Stimulated activated CD8-positive, alpha-beta memory T cell treated with anti-CD3 and anti-CD28 coated beads, Interleukin-12 subunit alpha, Interleukin-12 subunit beta, amount 100 ng/mL, for 1 hour (primary cell): ENCODE measurements around the gene GATA5.

Experiments
- DNase-seq: peaks from one replicate; pipeline ENCODE4 v3.0.0-alpha.2; 2020; ENCODE audit warnings: low read depth

Gene GATA5

DNA sequence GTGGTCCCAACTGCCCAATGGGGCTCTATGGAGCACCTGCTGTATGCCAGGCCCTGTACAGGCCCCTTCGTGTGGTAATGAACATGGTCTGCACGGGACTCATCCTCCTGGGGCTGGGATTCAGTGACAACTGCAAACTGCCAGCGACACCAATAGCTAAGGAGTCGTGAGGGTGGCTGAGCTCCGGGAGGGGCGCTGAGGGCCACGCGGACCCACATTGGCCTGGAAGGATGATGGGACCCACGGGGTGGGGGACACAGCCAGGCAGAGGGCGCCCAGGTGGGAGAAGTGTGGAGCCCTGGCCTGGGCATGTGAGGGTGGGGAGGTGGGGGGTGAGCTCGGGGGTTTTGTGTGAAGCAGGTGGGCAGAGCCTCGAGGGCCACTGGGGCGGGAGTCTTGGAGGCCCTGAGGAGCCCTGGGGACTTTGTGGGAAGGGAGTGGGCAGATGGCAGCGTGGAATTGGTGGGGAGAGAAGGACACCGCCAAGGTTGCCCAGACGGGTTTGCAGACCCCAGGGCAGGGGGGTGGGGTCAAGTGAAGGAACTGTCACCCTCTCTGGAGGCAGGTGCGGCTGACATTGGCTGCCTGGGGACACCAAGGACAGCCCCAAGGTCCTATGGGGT, 22.5 kb downstream of the GATA5 start:
- DNase-seq = no peak

DNA sequence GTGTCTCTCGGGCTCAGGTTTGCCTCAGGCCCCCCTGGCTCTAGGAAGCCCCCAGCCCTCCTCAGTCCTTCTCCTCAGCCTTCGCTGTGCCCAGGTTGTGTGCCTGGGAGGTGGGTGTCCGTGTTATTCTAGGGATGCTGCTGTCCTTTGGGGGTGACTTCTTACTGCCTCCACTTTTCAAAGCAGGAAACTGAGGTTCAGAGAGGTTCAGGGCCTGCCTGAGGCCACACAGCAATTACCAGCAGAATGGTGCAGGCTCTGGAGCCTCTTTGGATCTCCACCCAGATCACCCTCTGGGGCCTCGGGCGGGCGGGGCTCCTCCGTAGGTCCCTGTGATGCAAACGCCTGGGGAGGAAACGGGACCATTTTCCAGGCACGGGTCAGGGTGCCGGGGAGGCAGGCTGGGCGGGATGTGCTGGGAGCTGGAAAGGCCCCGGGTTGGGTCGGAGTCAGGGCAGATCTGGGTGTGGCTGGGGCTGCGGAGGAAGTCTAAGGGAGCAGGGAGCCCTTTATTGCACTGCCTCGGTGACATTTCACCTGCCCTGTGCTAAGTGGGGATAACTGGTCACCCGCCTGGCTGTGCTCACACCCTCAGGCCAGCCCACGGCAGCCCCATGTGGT, 23.2 kb downstream of the GATA5 start:
- no peak for DNase-seq

DNA sequence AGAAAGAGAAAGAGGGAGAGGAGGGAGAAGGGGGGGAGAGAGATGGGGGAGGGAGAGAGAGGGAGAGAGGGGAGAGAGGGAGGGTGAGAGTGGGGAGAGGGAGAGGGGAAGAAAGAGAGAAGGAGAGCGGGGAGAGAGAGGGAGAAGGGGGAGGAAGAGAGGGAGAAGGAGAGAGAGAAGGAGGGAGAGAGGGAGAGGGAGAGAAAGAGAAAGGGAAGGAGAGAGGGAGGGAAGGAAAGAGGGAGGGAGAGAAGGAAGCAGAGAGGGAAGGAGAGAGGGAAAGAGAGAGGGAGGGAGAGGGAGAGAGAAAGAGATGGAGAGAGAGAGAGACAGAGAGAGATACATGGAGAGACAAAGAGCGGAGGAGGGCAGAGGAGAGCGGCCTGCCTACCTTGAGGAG, 23.8 kb downstream of the GATA5 start:
- no peak for DNase-seq

DNA sequence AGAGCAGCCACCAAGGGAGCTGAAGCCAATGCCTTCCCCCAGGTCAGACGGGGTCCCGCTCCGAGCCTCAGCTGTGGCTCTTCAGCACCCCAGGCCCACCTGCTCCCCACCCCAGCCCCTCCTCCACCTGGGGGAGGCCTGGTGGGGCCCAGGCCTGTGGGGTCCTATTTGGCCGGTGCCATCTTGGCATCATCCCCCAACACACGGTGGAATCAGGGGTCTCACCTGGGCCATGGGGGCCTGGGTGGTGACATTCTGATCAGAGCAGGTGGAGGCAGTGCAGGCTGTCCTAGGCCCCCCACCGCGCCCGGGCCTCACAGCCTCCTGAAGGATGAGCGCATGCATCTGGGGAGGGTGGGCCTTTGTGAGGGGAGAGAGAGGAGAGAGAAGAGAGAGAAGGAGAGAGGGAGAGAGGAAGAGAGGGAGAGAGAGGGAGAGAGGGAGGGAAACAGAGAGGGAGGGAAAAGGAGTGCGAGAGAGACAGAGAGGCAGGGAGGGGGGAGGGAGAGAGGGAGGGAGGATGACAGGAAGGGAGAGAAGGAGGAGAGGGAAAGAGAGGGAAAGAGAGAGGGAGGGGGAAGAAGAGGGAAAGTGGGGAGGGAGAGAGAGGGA, 24.5 kb downstream of the GATA5 start:
- no peak for DNase-seq

DNA sequence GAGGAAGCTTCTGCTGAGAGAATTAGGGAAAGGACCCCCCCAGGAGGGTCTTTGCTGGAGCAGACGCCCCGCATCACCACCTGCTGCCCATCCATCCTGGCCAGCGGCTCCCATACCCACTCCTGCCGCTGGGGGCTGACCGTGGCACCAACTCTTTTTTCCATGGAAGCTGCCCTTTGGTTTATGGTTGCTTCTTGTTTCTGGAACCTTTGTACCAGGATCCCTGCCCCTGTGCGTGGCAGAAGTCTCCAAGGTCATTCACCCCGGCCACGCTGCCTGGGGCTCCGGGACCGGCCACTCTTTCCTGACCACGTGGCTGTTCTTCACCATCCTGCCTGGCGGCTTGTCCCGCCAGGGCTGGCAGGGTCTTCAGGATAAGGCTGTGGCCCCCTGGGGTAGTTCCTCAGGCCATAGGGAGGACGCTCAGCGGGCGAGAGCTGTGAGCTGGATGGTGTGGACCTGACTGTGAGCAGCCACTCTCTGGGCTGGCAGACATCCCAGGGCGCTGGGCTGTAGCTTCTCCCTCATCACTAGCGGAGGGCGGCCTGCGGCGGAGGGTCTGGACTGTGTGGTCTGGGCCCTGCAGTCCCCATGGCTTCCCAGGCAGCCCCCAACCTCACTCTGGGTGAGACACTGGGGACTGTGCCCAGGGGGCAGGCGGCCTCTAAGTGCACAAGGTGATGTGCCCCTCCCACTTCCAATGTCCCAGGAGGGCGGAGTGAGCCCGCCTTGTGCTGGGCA, 25.7 kb downstream of the GATA5 start:
- no peak for DNase-seq

DNA sequence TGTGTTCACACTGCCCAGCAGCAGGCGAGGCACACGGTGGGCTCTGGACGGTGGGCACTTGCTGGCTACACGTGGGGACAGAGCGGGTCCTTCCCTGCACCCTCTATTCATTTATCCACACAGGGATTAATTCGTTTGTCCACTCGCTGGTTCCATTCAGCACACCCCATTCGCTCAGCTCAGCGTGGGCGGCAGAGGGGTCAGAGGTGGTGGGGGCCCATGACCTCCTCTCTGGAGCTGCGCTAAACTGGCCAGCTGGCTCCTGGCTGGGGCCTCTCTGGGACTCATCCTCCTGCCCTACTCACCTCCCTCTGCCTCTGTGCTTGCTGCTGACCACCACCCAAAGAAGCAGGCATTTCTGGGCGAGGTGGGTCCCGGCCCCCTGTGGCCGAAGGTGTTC, 27.0 kb downstream of the GATA5 start:
- no peak for DNase-seq

DNA sequence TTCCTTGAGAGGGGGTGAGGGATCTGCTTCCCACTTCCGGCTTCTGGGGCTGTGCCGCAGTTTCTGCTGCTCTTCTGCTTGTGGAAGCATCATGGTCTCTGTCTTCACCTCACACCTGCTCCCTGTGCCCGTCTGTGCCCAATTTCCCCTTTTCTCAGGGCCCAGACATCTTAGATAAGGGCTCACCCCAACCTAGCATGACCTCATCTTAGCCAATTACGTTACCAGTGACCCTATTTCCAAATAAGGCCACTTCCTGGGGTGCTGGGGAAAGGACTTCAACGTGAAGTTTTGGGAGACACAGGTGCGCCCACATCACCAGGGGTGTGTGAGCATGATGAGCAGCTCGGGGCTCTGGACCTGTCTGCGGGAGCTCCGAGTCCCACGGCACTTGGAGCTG, 27.8 kb downstream of the GATA5 start:
- DNase-seq = no peak

DNA sequence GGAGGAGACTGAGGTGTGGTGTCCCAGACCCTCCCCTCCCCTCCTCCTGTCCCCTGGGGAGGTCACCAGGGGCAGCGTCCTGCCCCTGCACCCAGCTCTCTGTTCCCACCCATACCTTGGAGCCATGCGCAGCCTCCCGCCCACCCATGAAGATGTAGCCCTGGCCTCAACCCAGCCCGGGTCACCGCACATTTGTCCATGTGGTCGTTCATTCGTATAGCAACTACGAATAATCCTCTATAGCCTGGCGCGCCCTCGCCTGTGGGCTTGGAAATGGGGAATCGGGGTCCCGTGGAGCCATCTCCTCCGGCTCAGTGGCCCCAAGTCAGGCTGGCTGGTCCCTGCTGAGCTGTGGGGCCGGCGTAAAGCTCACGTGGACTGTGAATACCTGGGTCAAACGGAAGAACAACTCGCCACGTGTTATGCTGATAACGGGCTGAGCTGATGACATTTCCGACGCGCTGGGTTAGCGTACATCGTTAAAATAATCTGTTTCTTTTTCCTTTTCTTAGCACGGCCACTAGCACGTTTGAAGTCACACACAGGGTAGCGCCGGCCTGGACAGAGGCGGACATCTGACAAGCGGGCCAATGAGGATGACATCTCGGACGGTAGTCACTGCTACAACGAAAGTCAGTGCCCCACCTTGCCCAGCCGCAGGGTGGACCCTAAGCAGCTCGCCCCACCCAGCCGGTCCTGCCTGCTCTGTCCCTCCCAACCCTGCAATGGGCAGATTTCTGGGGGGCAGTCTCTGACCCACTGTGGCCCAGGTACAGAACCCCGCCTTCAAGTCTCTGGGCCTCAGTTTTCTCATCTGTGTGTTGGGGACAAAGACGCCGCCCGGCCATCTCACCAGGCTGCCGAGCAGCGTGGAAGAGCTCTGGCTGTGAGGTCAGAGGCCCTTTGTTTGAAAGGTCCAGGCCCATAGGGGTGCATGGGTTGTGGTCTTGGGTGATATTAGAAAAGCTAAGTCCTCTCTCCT, 28.6 kb downstream of the GATA5 start:
- DNase-seq = no peak

DNA sequence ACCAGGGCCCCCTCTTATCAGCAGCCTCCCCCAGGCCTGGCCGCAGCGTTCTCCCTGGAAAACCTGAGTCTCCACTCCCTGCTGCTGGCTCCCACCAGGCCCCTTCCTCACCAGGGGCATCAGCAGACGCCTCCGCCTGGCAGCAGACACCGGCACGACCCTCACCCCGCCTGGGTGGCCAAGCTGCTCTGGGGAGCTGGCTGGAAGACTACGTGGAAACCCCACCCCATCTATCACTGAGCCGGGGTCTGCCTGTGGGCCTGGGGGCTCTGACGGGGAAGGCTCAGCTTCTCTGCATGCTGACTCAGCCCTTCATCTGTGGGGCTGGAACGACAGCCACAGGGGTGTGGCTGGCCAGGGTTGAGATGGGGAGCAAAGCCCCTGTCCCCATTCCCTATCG, 29.3 kb downstream of the GATA5 start:
- no peak for DNase-seq

DNA sequence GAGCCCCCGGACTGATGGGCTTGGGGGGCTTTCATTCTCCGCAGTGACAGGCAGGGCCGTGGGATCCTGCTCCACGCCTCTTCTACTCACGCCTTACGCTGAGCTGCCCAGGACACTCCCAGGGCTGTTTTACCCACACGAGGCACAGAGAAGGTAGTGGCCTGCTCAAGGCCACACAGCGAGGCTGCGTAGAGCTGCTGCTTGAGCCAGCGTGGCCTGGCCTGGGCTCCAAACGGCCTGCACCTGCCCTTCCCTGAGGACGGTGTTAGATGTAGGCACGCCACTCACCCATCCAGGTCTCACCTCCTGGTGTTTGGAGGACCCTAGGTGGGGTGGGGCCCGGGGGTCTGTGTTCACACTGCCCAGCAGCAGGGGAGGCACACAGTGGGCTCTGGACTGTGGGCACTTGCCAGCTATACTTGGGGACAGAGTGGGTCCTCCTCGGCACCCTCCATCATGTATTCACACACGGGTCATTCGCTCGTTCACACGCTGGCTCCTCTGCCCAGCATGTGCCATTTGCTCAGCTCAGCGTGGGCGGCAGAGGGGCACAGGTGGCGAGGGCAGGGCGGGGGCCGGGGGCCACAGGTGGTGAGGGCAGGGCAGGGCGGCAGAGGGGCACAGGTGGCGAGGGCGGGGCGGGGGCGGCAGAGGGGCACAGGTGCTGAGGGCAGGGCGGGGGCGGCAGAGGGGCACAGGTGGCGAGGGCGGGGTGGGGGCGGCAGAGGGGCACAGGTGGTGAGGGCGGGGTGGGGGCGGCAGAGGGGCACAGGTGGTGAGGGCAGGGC, 30.0 kb downstream of the GATA5 start:
- DNase-seq = no peak

DNA sequence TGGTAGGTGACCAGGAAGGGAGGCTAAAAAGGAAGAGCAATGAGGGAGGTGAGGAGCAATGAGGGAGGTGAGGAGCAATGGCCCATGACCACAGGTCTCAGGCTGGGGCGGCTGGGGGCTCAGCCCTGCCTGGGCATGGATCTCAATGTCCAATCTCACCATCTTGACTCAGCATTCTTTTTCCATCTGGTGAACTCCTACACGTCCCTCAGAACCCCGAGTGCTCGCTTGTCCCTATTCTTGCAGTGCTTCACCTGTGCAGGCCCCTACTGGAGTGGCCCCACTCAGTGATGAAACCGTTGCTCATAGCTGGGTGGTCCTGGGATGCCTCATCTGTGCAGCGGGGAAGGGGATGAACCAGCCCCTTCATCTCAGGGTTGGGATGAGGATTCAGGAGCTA, 31.5 kb downstream of the GATA5 start:
- no peak for DNase-seq

DNA sequence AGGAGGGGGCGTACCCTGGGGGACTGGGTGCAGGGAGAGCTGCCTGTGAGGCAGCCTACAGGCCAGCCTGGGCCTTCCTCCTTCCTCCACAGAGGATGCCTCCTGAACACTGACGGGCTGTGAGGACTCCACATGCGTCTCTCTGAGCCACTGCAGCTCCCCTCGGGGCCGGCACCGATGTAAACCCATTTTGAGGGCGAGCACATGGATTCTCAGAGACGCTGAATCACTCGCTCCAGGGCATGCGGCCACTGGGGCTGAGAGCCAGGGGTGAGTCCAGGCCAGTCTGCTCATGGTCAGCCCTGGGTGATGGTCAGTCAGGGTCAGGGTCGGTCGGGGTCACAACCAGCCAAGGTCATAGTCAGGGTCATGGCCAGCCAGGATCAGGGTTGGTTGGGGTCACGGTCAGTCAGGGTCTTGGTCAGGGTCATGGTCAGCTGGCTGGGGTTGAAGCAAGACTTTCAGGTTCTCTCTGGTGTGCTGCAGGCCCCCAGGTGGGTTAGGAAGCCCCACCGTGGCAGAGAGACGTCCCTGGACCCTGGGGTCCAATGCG, 33.7 kb downstream of the GATA5 start:
- DNase-seq = no peak

DNA sequence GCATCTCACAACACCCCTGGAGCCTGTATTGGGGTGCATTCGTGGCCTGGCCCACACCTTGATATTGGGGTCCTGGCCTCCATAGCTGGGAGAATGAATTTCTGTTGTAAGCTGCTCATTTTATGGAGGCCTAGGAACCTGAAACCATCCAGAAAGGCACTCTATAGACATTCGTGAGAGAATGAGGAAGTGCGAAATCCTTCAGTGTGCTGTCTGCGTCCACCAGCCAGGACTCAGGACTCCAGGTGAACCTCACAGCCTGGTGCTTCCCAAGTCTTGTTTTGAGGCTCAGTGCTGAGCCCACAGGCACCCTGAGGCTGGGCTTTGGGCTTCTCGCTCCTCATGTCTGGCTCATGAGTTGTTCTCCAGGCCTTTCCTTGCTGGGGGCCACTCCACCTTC, 36.6 kb downstream of the GATA5 start:
- DNase-seq = no peak

DNA sequence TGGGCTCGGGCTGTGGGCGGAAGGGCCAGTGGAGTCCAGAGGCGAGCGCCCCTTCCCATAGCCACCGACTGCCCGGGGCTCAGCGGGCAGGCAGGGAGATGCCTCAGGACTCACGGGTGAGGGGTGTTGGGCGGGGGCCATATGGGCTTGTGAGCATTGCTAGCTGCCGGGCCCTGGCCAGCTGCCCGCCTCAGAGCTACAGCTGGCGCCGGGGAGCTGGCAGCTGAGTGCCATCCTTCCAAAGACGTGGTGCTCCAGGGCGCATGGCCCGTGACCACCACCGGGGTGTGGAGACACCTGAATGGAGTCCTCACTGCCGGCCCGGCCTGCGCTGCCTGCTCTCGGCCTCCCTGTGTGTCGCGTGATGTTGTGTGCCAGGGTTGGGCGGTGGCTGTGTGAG, 37.9 kb downstream of the GATA5 start:
- DNase-seq = no peak

DNA sequence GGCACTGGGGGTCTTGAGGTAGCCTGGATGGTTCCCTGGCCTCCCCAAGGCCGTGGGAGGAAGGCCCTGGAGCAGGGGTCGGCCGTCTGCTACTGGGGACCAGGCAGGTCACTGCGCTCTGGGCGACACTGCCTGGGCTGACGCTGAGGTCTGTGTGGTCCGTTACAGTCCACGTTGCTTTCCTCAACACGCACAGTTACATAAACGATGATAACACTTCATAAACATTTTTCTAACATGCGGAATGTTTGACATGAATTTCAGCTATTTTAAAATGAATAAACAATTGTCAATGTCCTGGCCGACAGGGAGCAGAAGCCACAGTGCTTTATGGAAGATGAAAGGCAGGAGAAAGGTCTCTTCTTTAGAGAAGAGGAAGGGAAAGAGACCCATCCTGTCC, 38.3 kb downstream of the GATA5 start:
- DNase-seq = no peak

DNA sequence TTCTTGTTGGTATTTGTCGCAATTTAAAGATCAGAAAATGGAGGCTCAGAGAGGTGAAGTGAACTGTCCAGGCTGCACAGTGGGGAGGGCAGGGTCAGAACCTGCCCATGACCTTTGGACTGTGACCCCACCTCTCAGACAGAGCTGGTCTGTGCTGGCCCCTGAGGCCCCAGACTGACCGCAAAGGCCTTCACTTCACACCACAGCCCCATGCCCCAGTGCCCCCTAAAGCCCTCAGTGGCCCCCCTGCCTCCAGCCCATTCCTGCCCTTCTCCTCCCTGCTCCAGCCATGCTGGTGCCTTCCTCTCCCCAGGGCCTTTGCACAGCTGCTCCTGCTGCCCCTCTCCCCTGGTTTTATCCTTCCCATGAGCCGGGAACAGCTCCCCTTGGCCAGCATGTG, 39.1 kb downstream of the GATA5 start:
- no peak for DNase-seq

DNA sequence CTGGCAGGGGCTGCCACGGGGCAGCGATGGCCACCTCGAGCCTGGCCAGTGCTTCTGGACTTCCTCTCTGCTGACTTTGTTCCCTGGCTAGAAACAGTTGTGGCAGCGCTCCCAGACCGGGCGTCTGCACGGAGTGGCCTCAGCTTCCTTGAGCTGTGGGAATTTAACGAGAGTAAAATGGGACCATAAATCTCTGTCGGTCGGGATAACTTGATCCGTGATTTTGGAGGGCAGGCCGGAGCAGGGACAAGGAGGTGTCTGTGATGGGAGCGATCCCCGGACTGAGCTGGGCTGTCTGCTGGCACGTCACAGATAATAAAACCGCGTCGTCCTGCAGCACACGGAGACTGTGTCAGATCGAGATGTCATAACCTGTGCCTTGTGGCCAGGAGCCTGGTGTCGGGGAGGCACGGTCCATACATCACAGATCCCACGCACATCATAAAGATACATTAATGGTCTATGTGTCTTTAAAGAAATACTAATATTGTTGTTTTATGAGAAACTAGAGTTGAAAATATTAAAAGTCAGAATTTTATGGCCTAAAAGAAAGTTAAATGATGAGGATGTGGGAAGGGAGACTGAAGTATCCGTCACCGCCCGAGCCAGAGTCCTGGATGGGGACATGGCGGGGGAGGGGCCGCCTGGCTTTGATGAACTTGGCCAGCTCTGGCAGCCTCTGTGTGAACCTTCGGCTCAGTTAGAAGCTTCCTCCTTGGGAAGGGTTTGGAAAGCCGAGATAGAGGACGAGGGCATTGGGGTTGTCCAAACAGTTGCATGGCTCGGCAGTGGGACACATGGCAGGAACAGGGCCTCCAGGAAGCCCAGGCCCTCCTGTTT, 41.9 kb downstream of the GATA5 start:
- DNase-seq = no peak

DNA sequence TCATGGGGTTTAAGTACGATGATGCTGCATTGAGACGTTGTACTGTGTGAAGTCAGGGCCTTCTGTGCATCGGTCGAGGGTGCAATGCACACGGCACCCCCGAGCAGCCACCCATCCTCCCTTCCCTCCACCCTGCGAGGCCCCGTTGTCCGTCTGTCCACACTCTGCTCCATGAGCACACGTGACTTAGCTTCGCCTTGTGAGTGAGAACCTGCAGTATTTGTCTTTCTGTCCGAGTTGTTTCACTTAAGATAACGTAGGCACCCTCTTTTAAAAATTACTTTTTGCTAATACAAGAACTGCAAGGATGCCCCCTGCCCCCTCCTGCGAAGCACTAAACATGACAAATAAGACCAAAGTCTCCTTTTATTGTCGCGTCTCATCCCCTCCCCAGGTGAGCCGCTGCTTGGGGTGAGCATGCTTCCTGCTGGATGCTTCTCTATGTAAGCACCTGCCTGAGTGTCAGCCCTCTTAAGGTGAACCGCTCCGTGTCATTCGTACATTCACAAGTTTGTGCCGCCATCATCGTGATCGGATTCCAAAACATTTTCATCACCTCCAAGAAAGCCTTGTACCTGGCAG, 44.8 kb downstream of the GATA5 start:
- no peak for DNase-seq

DNA sequence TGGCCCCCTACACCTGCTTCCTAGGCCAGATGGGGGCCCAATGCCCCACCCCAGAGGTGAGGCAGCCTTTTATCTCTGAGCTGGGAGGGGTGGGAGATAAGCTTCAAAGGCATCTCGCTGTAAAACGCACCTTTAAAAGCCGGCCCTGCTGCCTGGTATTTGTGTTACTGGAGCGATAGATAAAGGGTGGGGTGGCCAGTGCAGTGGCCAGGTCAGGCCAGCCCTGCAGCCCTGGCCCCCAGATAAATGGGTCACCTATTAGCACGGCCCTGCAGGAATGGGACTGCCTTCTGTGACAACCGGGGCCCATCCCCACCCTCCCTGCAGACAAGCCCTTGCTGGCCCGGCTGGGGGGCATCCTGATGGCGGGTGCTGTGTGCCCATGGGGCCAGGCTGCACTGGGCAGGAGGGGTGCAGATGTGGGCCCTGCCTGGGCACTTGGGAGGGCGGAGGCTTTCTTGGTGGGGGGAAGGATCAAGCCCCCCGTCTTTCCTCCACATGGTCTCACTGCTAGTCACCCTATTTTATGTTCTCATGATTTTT, 45.4 kb downstream of the GATA5 start:
- no peak for DNase-seq
